ENCODE measurements around the gene RND1. TPM values are rescaled to one million over a fixed set of nuclear protein-coding genes. Genes with fewer than 3 reads are reported as not detected.
A peak's percentile ranks its signal among the peaks of the same experiment; 100 is the strongest.

RND1 gene
- total RNA-seq, 1 experiment from 2014 or later, result 2.7 TPM

- Histone ChIP-seq H2AFZ (no peak overlapping the region; the same call in 1 of the 2 replicates), H3K4me2 (peak overlapping the region; percentile 90), H3F3A (ENCODE audit: insufficient read depth, low read depth) (peaks cover 9% of the 10 kb centered on the region; the same call in 1 of the 2 replicates), H3K36me3 (ENCODE audit: low read depth) (no peaks in the 10 kb centered on the region), H3K4me1 (replicated peaks; ENCODE audit: insufficient read depth) (peaks cover 19% of the 10 kb centered on the region), H4K20me1 (ENCODE audit: insufficient read depth) (no peaks in the 10 kb centered on the region), H3K27me3 (ENCODE audit: insufficient read depth, low read depth) (no peaks in the 10 kb centered on the region), H3K9me3 (ENCODE audit: insufficient read depth, low read depth) (no peaks in the 10 kb centered on the region), H3K4me3 (peak overlapping the region; percentile 72; the same call in 1 of the 2 replicates), H3K27ac (no peak overlapping the region), H3K9me2 (ENCODE audit: insufficient read depth) (no peaks in the 10 kb centered on the region), H3K79me2 (ENCODE audit: low read depth) (no peaks in the 10 kb centered on the region)
- BruUV-seq (replicated peaks), result no TSS peak
- POLR2A ChIA-PET (ENCODE audit: unreplicated experiment), result no interaction called here
- intact Hi-C loops (cut with micrococcal nuclease; ENCODE audit: unreplicated experiment), result no loop called here
- DNase-seq, result no peak
- CTCF ChIA-PET, result no interaction called here
- TF ChIP-seq CTCF (conservative IDR thresholded peaks at IDR 0.05) (no peak), EZH2 (IDR thresholded peaks at IDR 0.05; ENCODE audit: low read depth) (no peak)
Measured at GRCh38 chr12:48813465-48814261, 52.0 kb downstream of the RND1 start.

DNA sequence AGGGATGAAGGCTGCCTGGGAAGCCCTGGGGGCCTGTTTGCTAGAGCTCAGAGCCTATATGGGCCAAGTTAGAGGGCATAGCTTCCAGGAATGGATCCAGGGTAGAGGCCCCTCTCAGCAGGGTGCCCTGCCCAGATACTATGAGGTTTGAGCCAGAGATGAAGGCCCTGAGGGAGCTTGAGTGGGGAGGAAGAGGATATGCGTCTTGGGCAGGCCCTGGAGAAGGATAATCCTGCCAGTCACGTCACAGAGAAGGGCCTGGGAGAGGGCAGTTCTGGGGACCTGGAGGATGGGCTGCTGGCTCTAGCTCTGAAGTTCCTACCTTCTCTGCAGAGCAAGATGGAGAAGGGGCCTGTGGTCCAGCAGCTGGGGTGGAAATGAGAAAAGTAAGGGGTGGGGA is 53.3 kb downstream of the RND1 start:
- H3F3A ChIP-seq (ENCODE audit: insufficient read depth, low read depth), result peaks cover 9% of the 10 kb centered on the region; the same call in 1 of the 2 replicates
- H3K27ac ChIP-seq, result no peak overlapping the region
- DNase-seq, result no peak
- H3K36me3 ChIP-seq (ENCODE audit: low read depth), result no peaks in the 10 kb centered on the region
- no peak overlapping the region for H3K4me2 ChIP-seq
- no peak overlapping the region for H2AFZ ChIP-seq
- intact Hi-C loops (cut with micrococcal nuclease; ENCODE audit: unreplicated experiment), result no loop called here
- ChIA-PET CTCF (no interaction called here), POLR2A (ENCODE audit: unreplicated experiment) (no interaction called here)
- no peak for TF ChIP-seq CTCF (conservative IDR thresholded peaks at IDR 0.05)
- TF ChIP-seq EZH2 (IDR thresholded peaks at IDR 0.05; ENCODE audit: low read depth), result no peak
- H3K4me1 ChIP-seq (replicated peaks; ENCODE audit: insufficient read depth), result peaks cover 19% of the 10 kb centered on the region
- no peaks in the 10 kb centered on the region for H3K27me3 ChIP-seq (ENCODE audit: insufficient read depth, low read depth)
- no peak overlapping the region for H3K4me3 ChIP-seq
- no peaks in the 10 kb centered on the region for H3K9me2 ChIP-seq (ENCODE audit: insufficient read depth)
- no peaks in the 10 kb centered on the region for H3K79me2 ChIP-seq (ENCODE audit: low read depth)
- no peaks in the 10 kb centered on the region for H3K9me3 ChIP-seq (ENCODE audit: insufficient read depth, low read depth)
- no TSS peak for BruUV-seq (replicated peaks)
- H4K20me1 ChIP-seq (ENCODE audit: insufficient read depth), result no peaks in the 10 kb centered on the region

DNA sequence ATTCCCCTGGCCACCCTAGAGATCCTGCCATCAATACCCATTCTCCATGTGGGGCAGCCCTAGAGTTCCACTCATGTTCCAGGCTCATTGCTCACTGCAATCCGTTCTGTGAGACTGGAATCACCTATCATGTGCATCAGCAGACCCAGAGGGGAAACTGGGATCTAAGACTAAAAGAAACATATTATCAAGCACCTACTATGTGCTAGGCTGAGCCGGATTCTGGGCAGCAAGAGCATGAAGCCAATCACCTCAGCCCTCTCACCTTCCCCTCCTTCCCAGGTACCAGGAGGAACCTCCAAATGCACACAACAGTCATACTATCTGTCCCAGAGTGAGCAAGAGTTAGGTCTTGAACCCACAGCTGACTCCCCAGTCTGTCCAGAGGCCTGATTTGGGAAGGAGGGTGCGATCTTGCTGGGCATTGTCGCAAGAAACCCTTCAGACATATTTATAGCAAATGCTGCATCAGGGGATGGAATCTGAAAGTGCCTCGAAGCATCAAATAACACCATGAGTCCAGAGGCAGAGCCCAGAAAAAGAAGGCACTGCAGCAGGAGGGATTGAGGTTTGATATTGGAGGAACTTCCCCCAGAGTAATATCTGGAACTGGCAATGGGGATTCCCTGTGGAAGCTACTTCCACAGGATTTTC is 54.1 kb downstream of the RND1 start:
- peaks cover 19% of the 10 kb centered on the region for H3K4me1 ChIP-seq (replicated peaks; ENCODE audit: insufficient read depth)
- no peaks in the 10 kb centered on the region for H3K79me2 ChIP-seq (ENCODE audit: low read depth)
- no peaks in the 10 kb centered on the region for H3K36me3 ChIP-seq (ENCODE audit: low read depth)
- 0 out of 2 replicates have a peak overlapping the region, but pooled peaks have one; percentile 16 for H3K4me2 ChIP-seq
- ChIA-PET CTCF (no interaction called here), POLR2A (ENCODE audit: unreplicated experiment) (no interaction called here)
- no peak for TF ChIP-seq EZH2 (IDR thresholded peaks at IDR 0.05; ENCODE audit: low read depth)
- no TSS peak for BruUV-seq (replicated peaks)
- no peak overlapping the region for H2AFZ ChIP-seq
- DNase-seq, result no peak
- intact Hi-C loops (cut with micrococcal nuclease; ENCODE audit: unreplicated experiment), result no loop called here
- H3K27ac ChIP-seq, result no peak overlapping the region
- peaks cover 9% of the 10 kb centered on the region; the same call in 1 of the 2 replicates for H3F3A ChIP-seq (ENCODE audit: insufficient read depth, low read depth)
- H3K9me2 ChIP-seq (ENCODE audit: insufficient read depth), result no peaks in the 10 kb centered on the region
- H3K9me3 ChIP-seq (ENCODE audit: insufficient read depth, low read depth), result no peaks in the 10 kb centered on the region
- H3K27me3 ChIP-seq (ENCODE audit: insufficient read depth, low read depth), result no peaks in the 10 kb centered on the region
- no peaks in the 10 kb centered on the region for H4K20me1 ChIP-seq (ENCODE audit: insufficient read depth)
- H3K4me3 ChIP-seq, result no peak overlapping the region

Measured in PC-9 (cell line).